Right lobe of liver (tissue), 6 donors: Measurements from ENCODE around the gene INTS7. TPM values are rescaled to one million over a fixed set of nuclear protein-coding genes. Genes with fewer than 3 reads are reported as not detected.

Source experiments
- ATAC-seq, 4 donors: fragments of 200-7000 bp; cut with Tn5 transposase; one replicate each; pipeline ENCODE4 v1.9.1; 2020; ENCODE audit warnings: mild to moderate bottlenecking in 4 of 4, moderate library complexity in 4 of 4
- DNase-seq, 3 donors: peaks; one replicate each; pipeline ENCODE4 v3.0.0-alpha.2; 2020
- H3K27ac ChIP-seq, 3 donors: fragments of 200-600 bp; one replicate each; pipeline ENCODE4 v1.8.0; 2022
- H3K27me3 ChIP-seq, 2 donors: fragments of 200-600 bp; one replicate each; pipeline ENCODE4 v1.8.0; 2022
- H3K36me3 ChIP-seq, 4 donors: fragments of 200-600 bp; sonication (generic) in 1 of 4; one replicate each; pipeline versions ENCODE4 v1.5.1 to v1.8.0; 2017 to 2022; ENCODE audit warnings: control low read depth in 1 of 4
- H3K4me1 ChIP-seq, 4 donors: fragments of 200-600 bp; sonication (generic) in 1 of 4; one replicate each; pipeline versions ENCODE4 v1.5.1 to v1.8.0; 2017 to 2022; ENCODE audit warnings: control low read depth in 1 of 4
- H3K4me3 ChIP-seq, 3 donors: fragments of 200-600 bp; one replicate each; pipeline ENCODE4 v1.8.0; 2022
- H3K9me3 ChIP-seq, 4 donors: fragments of 200-600 bp; sonication (generic) in 1 of 4; one replicate each; pipeline versions ENCODE4 v1.5.1 to v1.8.0; 2017 to 2022; ENCODE audit warnings: control low read depth in 1 of 4
- POLR2A ChIP-seq: fragments of 450-650 bp; IDR thresholded peaks from one replicate; pipeline ENCODE4 v1.6.1; 2017; ENCODE audit warnings: antibody characterized with exemption, mild to moderate bottlenecking
- WGBS: methylation state at CpG from one replicate; pipeline ENCODE4 v1.1.6; 2018; ENCODE audit warnings: low coverage, low lambda C conversion rate; ENCODE audit not compliant: insufficient coverage; ENCODE audit errors: missing lambda C conversion rate; 5-methylcytosine and 5-hydroxymethylcytosine counted together
- intact Hi-C, 2 donors: fragments of 100-400 bp; cut with DNase I; formaldehyde crosslinking; loops; one replicate each; pipeline versions ENCODE4 v1.11.2 to v1.14.1; 2022
- total RNA-seq, 6 experiments: library from RNA; depleted of rRNA in 2 of 6; stranded (reverse); fragments of >200 nt in 2 of 6; fragmentation: NEBNext Ultra II Directional in 3 of 6; extraction: Animal tissue kit (Norgen Biotek cat#: 25700) in 3 of 6; gene quantifications; one replicate each; pipeline versions ENCODE4 v1.1.0 to v1.2.4, GENCODE V29; 2016 to 2023
- TF ChIP-seq, protein P1 (sequence below), 4 donors: fragments of 200-600 bp in 3 of 4; fragments of 450-650 bp in 1 of 4; IDR thresholded peaks; one replicate each; pipeline versions ENCODE4 v1.5.1 to v1.8.0; 2016 to 2022; ENCODE audit warnings: antibody characterized with exemption in 4 of 4, mild to moderate bottlenecking in 2 of 4
- donor health status: DM: no; HTN: yes; CAD: no.
- donor health status: DM: no; HTN: no; CAD: no.
- donor health status: DM: no; HTN: no; CAD: no.
- donor health status: DM: no; HTN: yes; CAD: no.
- donor health status: DM: no; HTN: yes; CAD: no.

Gene INTS7
- total RNA-seq, 6 experiments from 2014 or later, result 5.9 to 14.2 (median 9.6) TPM

DNA sequence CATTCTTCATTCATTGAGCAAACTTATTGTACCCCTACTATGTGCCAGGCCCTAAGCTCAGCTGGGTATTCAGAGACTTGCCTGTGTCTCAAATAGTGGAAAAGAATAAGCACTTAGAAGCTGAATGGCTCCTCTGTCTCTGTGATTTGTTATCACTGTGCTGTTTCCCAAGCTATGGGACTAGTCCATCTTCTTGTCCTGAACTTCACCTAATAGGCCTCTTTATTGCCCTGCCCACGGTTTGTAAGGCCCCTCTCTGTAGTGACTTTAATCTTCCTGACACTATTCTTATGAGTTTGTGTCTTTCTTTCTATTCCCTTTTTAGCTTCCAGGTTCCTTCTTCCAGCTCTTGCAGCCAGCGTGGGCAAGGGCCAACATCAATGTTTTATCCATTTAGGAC lies 119.4 kb downstream of the INTS7 start:
- 59% methylated on average over 2 of the region's 2 CpGs for WGBS
- no peak for TF ChIP-seq POLR2A
- TF ChIP-seq, protein P1, sequence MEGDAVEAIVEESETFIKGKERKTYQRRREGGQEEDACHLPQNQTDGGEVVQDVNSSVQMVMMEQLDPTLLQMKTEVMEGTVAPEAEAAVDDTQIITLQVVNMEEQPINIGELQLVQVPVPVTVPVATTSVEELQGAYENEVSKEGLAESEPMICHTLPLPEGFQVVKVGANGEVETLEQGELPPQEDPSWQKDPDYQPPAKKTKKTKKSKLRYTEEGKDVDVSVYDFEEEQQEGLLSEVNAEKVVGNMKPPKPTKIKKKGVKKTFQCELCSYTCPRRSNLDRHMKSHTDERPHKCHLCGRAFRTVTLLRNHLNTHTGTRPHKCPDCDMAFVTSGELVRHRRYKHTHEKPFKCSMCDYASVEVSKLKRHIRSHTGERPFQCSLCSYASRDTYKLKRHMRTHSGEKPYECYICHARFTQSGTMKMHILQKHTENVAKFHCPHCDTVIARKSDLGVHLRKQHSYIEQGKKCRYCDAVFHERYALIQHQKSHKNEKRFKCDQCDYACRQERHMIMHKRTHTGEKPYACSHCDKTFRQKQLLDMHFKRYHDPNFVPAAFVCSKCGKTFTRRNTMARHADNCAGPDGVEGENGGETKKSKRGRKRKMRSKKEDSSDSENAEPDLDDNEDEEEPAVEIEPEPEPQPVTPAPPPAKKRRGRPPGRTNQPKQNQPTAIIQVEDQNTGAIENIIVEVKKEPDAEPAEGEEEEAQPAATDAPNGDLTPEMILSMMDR (IDR thresholded peaks at IDR 0.05), result no peak
- H3K27ac ChIP-seq, result no peak overlapping the region
- H3K9me3 ChIP-seq, result no peaks in the 10 kb centered on the region
- H3K36me3 ChIP-seq, result no peaks in the 10 kb centered on the region
- H3K4me3 ChIP-seq, result no peak overlapping the region
- H3K4me1 ChIP-seq, result peaks cover 0 to 44% (median 23%) of the 10 kb centered on the region in 4 donors
- H3K27me3 ChIP-seq, result no peaks in the 10 kb centered on the region
- ATAC-seq (no peak), DNase-seq (no peak)
- intact Hi-C loops, result no loop called here

DNA sequence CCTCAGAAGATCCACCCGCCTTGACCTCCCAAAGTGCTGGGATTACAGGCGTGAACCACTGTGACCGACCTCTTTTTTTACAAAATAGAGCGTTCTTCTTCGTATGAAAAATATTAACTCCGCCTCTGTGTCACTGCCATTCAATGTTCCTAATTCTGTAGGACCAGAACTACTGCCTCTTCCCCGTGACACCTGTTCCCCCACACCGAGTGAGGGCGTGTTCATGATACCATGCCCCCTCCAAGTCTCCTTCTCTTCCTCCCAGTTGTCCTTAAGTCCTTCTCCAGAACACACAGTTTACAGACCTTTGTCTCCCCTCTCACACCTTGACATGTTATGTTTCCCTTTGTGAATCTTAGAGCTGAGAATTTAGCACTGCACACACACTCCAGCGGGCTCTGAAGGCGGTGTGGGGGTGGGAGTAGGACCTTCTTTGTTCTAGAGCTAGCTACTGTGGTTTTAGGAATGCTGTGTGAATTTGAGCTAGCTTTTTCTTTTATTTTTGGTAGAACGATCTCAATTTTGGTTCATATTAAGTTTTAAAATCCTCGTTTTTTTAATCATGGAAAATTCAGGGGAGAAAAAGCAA lies 122.4 kb downstream of the INTS7 start:
- no peak for DNase-seq
- Histone ChIP-seq H3K4me3 (no peak overlapping the region), H3K36me3 (no peaks in the 10 kb centered on the region), H3K9me3 (no peaks in the 10 kb centered on the region), H3K27me3 (no peaks in the 10 kb centered on the region), H3K4me1 (peaks cover 0 to 40% (median 15%) of the 10 kb centered on the region in 4 donors), H3K27ac (no peak overlapping the region)
- TF ChIP-seq, protein P1 (IDR thresholded peaks at IDR 0.05), result no peak
- no peak for TF ChIP-seq POLR2A
- intact Hi-C loops, result no loop called here
- no peak for ATAC-seq
- 80% methylated on average over 13 of the region's 13 CpGs for WGBS

DNA sequence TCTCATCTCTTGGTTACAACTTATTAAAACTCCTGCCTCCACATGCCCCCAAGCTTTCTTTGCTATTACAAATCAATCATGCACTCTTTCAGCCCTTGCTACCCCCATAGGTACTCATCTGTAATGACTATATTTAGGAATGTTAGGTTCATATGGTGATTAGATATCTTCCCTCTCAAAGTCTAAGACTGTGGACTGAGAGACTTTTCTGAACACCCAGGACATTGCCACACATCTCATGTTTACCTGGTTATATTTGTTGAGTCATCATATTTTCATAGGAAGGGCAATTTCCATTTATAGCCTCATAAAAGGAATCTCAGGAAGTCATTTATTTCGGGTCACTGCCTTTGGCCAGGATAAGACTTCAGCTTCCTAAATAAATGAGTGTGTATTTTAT lies 123.3 kb downstream of the INTS7 start:
- H3K27me3 ChIP-seq, result no peaks in the 10 kb centered on the region
- H3K9me3 ChIP-seq, result no peaks in the 10 kb centered on the region
- H3K36me3 ChIP-seq, result no peaks in the 10 kb centered on the region
- no peak overlapping the region for H3K4me3 ChIP-seq
- no peak for DNase-seq
- ATAC-seq, result no peak
- 39% methylated on average over 1 of the region's 1 CpG for WGBS
- TF ChIP-seq, protein P1 (IDR thresholded peaks at IDR 0.05), result no peak
- TF ChIP-seq POLR2A, result no peak
- no peak overlapping the region for H3K27ac ChIP-seq
- H3K4me1 ChIP-seq, result peaks cover 0 to 32% (median 11%) of the 10 kb centered on the region in 4 donors
- intact Hi-C loops, result no loop called here

DNA sequence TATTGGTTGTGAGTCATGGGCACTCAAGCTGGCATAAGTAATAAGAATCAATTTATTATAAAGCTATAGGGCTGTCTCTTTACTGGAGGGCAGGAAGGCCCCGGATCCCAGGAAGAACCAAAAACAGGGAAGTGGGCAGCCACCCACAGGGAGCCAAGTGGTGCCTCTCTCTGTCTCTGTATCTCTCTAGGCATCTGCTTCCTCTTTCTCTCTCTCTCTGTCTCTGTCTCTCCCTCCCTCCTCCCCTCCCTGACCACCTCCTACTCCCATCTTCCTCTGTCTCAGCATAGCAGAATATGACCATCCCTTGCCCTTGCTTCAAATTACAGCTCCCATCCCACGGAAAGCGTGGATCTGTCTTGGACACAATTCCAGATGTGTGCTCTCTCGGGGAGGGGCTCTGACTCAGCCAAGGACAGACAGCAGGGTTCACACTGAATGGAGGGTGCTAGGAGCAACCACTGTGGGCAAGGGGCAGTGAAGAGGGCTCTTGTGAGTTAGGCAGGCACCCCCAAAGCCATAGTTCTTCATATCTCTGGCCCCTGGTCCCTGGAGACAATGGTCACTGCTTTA lies 124.4 kb downstream of the INTS7 start:
- DNase-seq, result no peak
- ATAC-seq, result no peak
- no peaks in the 10 kb centered on the region for H3K9me3 ChIP-seq
- H3K36me3 ChIP-seq, result no peaks in the 10 kb centered on the region
- 84% methylated on average over 3 of the region's 4 CpGs for WGBS
- TF ChIP-seq POLR2A, result no peak
- TF ChIP-seq, protein P1 (IDR thresholded peaks at IDR 0.05), result no peak
- intact Hi-C loops, result no loop called here
- no peak overlapping the region for H3K4me3 ChIP-seq
- H3K27me3 ChIP-seq, result no peaks in the 10 kb centered on the region
- peak overlapping the region; percentile 33 to 98 (median 44) for H3K27ac ChIP-seq
- H3K4me1 ChIP-seq, result peaks cover 0 to 31% (median 10%) of the 10 kb centered on the region in 4 donors
